Suprapubic skin (tissue), 3 donors: Measurements from ENCODE around the gene SLC8A1.

Experiments used
- CTCF ChIP-seq, 2 donors: fragments of 200-600 bp in 1 of 2; fragments of 450-650 bp in 1 of 2; sonication (generic) in 1 of 2; IDR thresholded peaks; one replicate each; pipeline ENCODE4 v1.5.1; 2016 to 2019; ENCODE audit warnings: antibody characterized with exemption in 2 of 2, mild to moderate bottlenecking in 1 of 2, moderate library complexity in 1 of 2
- EP300 ChIP-seq: sonication (generic); formaldehyde crosslinking; IDR thresholded peaks from one replicate; pipeline ENCODE4 v1.6.1; 2017; ENCODE audit warnings: antibody characterized with exemption

GRCh38 chr2:40244251-40244650 lies 207.6 kb downstream of the SLC8A1 start:
- TF ChIP-seq CTCF (IDR thresholded peaks at IDR 0.05), result no peak
- TF ChIP-seq EP300, result no peak
